Smooth muscle cell (in vitro differentiated cells): ENCODE measurements around the gene GRB10. TPM values are rescaled to one million over a fixed set of nuclear protein-coding genes. Genes with fewer than 3 reads are reported as not detected.
A peak's percentile ranks its signal among the peaks of the same experiment; 100 is the strongest.

Experiments
- DNase-seq: peaks from one replicate; lab custom pipeline; 2025; ENCODE audit not compliant: unreplicated experiment; lab: John Stamatoyannopoulos, UW
- H2AFZ ChIP-seq: fragments of 200-600 bp; sonication (generic); 2 replicates; pipeline ENCODE4 v1.6.0; 2016; ENCODE audit warnings: antibody characterized with exemption, low read depth, mild to moderate bottlenecking
- H3F3A ChIP-seq: fragments of 200-600 bp; sonication (generic); 2 replicates; pipeline ENCODE4 v1.6.0; 2017; ENCODE audit warnings: antibody characterized with exemption, low read depth
- H3K27ac ChIP-seq: fragments of 200-600 bp; sonication (generic); 2 replicates; pipeline ENCODE4 v1.5.1; 2016; ENCODE audit warnings: low read depth, mild to moderate bottlenecking
- H3K27me3 ChIP-seq: fragments of 200-600 bp; sonication (generic); 2 replicates; pipeline ENCODE4 v1.6.1; 2016; ENCODE audit warnings: low read depth, mild to moderate bottlenecking
- H3K36me3 ChIP-seq: fragments of 200-600 bp; sonication (generic); 2 replicates; pipeline ENCODE4 v1.5.1; 2016; ENCODE audit warnings: low read depth
- H3K4me1 ChIP-seq: fragments of 200-600 bp; sonication (generic); 2 replicates; pipeline ENCODE4 v1.5.1; 2016; ENCODE audit warnings: low read depth
- H3K4me2 ChIP-seq: fragments of 200-600 bp; sonication (generic); 2 replicates; pipeline ENCODE4 v1.6.0; 2016; ENCODE audit warnings: mild to moderate bottlenecking
- H3K4me3 ChIP-seq: fragments of 200-600 bp; sonication (generic); 2 replicates; pipeline ENCODE4 v1.5.1; 2016; ENCODE audit warnings: mild to moderate bottlenecking
- H3K79me2 ChIP-seq: fragments of 200-600 bp; sonication (generic); 2 replicates; pipeline ENCODE4 v1.6.0; 2016; ENCODE audit warnings: low read depth, mild to moderate bottlenecking
- H3K9ac ChIP-seq: fragments of 200-600 bp; sonication (generic); 2 replicates; pipeline ENCODE4 v1.6.0; 2016; ENCODE audit warnings: low read depth
- H3K9me3 ChIP-seq: fragments of 200-600 bp; sonication (generic); replicated peaks from 2 replicates; pipeline ENCODE4 v1.5.1; 2016; ENCODE audit warnings: low read depth
- H4K20me1 ChIP-seq: fragments of 200-600 bp; sonication (generic); 2 replicates; pipeline ENCODE4 v1.6.0; 2016; ENCODE audit warnings: low read depth
- CTCF ChIP-seq: fragments of 200-600 bp; sonication (generic); IDR thresholded peaks from 2 replicates; pipeline ENCODE4 v1.5.1; 2017; ENCODE audit warnings: borderline replicate concordance, mild to moderate bottlenecking, antibody characterized with exemption; ENCODE audit not compliant: insufficient read depth, poor library complexity, severe bottlenecking
- WGBS: methylation state at CpG from one replicate; pipeline ENCODE4 v1.1.7; 2016; ENCODE audit warnings: low lambda C conversion rate; 5-methylcytosine and 5-hydroxymethylcytosine counted together
- polyA plus RNA-seq: library from polyadenylated mRNA; unstranded; fragments of >200 nt; fragmentation: Nextera tagmentation; extraction: Ambion mirVana; gene quantifications from 2 replicates; pipeline ENCODE4 v1.2.1, GENCODE V29; 2016
- total RNA-seq: library from RNA; depleted of rRNA; stranded (reverse); fragments of >200 nt; gene quantifications from 2 replicates; pipeline ENCODE4 v1.2.3, GENCODE V29; 2014

GRB10 gene
- total and polyA plus RNA-seq, 2 experiments from 2014 or later = 18.0 to 20.1 TPM

- WGBS = 96% methylated on average over 18 of the region's 18 CpGs
- peaks cover 3% of the 10 kb centered on the region for H4K20me1 ChIP-seq
- no peak overlapping the region for H2AFZ ChIP-seq
- no peak overlapping the region for H3K27ac ChIP-seq
- H3K9ac ChIP-seq = no peak overlapping the region
- no peaks in the 10 kb centered on the region for H3K27me3 ChIP-seq
- DNase-seq = no peak
- no peaks in the 10 kb centered on the region for H3K4me1 ChIP-seq
- H3K9me3 ChIP-seq = no peaks in the 10 kb centered on the region
- no peaks in the 10 kb centered on the region for H3F3A ChIP-seq
- no peak overlapping the region for H3K4me3 ChIP-seq
- TF ChIP-seq CTCF = no peak
- H3K79me2 ChIP-seq = no peaks in the 10 kb centered on the region
- H3K4me2 ChIP-seq = no peak overlapping the region
- no peaks in the 10 kb centered on the region for H3K36me3 ChIP-seq
Observed at GRCh38 chr7:50598460-50599343, 184.0 kb downstream of the GRB10 start.

DNA sequence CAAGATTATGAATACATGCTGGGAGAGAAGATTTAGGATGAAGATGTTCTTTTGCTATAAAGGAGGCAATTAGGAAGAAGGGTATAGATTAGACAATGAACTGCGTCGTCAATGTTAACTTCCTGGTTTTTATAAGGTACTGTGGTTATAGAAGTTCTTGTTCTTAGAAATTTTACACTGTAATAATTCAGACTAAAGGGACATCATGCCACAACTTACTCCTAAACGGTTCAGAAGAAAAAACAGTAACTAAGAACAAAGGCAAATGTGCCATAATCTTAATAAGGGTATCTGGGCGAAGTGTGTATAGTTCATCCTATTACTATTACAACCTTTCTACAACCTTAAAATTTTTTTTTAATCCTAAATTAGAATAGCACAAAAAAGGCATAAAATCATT lies 186.2 kb downstream of the GRB10 start:
- no peak for TF ChIP-seq CTCF
- no peak for DNase-seq
- no peak overlapping the region for H3K4me3 ChIP-seq
- no peaks in the 10 kb centered on the region for H3K9me3 ChIP-seq
- peaks cover 7% of the 10 kb centered on the region for H3K4me1 ChIP-seq
- no peaks in the 10 kb centered on the region for H3K36me3 ChIP-seq
- H3K27ac ChIP-seq = no peak overlapping the region
- no peaks in the 10 kb centered on the region for H3K79me2 ChIP-seq
- H2AFZ ChIP-seq = no peak overlapping the region
- no peak overlapping the region for H3K4me2 ChIP-seq
- no peak overlapping the region for H3K9ac ChIP-seq
- no peaks in the 10 kb centered on the region for H3F3A ChIP-seq
- no peaks in the 10 kb centered on the region for H4K20me1 ChIP-seq
- 96% methylated on average over 4 of the region's 4 CpGs for WGBS
- H3K27me3 ChIP-seq = no peaks in the 10 kb centered on the region

DNA sequence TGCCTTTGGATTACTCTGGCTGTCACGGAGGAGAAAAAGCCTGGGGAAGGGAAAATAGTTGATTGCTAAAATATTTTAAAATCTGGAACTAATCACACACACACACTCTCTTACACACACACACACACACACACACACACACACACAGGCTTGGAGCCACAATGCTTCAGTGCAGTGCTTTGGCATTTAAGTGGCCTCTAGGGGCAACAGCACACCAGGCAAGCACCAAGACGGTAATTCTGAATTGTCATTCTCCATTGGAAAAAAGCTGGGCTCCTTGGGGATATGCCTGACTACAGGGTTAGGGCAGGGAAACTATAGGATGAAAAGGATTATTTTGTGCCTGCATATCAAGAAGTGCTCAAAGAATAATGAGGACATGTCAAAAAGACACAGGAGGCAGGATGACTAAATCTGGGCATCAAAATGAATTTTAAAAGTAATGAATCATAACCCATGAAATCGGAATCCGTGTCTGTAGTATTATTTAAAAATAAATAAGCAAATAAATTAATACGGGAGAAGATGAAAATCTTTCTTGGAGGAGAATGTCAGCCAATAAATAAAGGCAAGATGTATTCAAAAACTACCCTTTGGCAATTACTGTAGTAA lies 187.1 kb downstream of the GRB10 start:
- H2AFZ ChIP-seq = no peak overlapping the region
- H3K4me3 ChIP-seq = no peak overlapping the region
- no peak overlapping the region for H3K4me2 ChIP-seq
- H3K27me3 ChIP-seq = no peaks in the 10 kb centered on the region
- H3K27ac ChIP-seq = no peak overlapping the region
- H3K79me2 ChIP-seq = no peaks in the 10 kb centered on the region
- DNase-seq = no peak
- H3K9ac ChIP-seq = no peak overlapping the region
- no peaks in the 10 kb centered on the region for H3F3A ChIP-seq
- WGBS = 89% methylated on average over 5 of the region's 5 CpGs
- no peaks in the 10 kb centered on the region for H3K9me3 ChIP-seq
- TF ChIP-seq CTCF = peak; percentile 30
- H3K4me1 ChIP-seq = peaks cover 8% of the 10 kb centered on the region
- no peaks in the 10 kb centered on the region for H3K36me3 ChIP-seq
- H4K20me1 ChIP-seq = no peaks in the 10 kb centered on the region
